CD8-positive, alpha-beta memory T cell (primary cell): Measurements from ENCODE around the gene LCE1E. TPM values are rescaled to one million over a fixed set of nuclear protein-coding genes. Genes with fewer than 3 reads are reported as not detected.

ENCODE experiments used
- CTCF ChIA-PET: fragments of 350-600 bp; sonication (Branson Sonifier 250); formaldehyde crosslinking; loops from one replicate; lab custom pipeline; 2021; ENCODE audit warnings: antibody characterized with exemption; lab: Charles Lee
- POLR2A ChIA-PET: fragments of 350-600 bp; sonication (Branson Sonifier 250); formaldehyde crosslinking; loops from one replicate; lab custom pipeline; 2021; ENCODE audit warnings: antibody characterized with exemption; lab: Charles Lee
- DNase-seq, 5 donors: peaks; one replicate each; pipeline versions ENCODE4 v3.0.0 to v3.0.0-alpha.2; 2020 to 2022; ENCODE audit warnings: mixed read lengths in 1 of 5
- H3K27ac ChIP-seq: one replicate; pipeline ENCODE4 v1.7.0; 2013; ENCODE audit warnings: low read depth, mild to moderate bottlenecking, low read length, moderate library complexity
- H3K27me3 ChIP-seq: 2 replicates; pipeline ENCODE4 v1.7.0; 2013; ENCODE audit warnings: low read length, mild to moderate bottlenecking; ENCODE audit not compliant: insufficient read depth, poor library complexity, severe bottlenecking
- H3K36me3 ChIP-seq: 2 replicates; pipeline ENCODE4 v1.7.0; 2013; ENCODE audit warnings: mild to moderate bottlenecking, low read length, moderate library complexity; ENCODE audit not compliant: insufficient read depth
- H3K4me1 ChIP-seq: 2 replicates; pipeline ENCODE4 v1.7.0; 2013; ENCODE audit warnings: mild to moderate bottlenecking, low read length, moderate library complexity; ENCODE audit not compliant: insufficient read depth
- H3K4me3 ChIP-seq: 2 replicates; pipeline ENCODE4 v1.7.0; 2013; ENCODE audit warnings: mild to moderate bottlenecking, low read length
- H3K9me3 ChIP-seq: 2 replicates; pipeline ENCODE4 v1.7.0; 2013; ENCODE audit warnings: mild to moderate bottlenecking, low read length
- H3K27ac Mint-ChIP-seq, 8 donors: one replicate each; pipeline ENCODE4 v1.8.0; 2020 to 2021; ENCODE audit warnings: mixed read lengths in 8 of 8, mild to moderate bottlenecking in 6 of 8, inconsistent platforms in 3 of 8, moderate library complexity in 3 of 8
- H3K27me3 Mint-ChIP-seq, 2 donors: one replicate each; pipeline ENCODE4 v1.8.0; 2020 to 2021; ENCODE audit warnings: mixed read lengths in 2 of 2, mild to moderate bottlenecking in 1 of 2, moderate library complexity in 1 of 2
- H3K36me3 Mint-ChIP-seq, 3 donors: one replicate each; pipeline ENCODE4 v1.8.0; 2020 to 2021; ENCODE audit warnings: mixed read lengths in 3 of 3, inconsistent platforms in 1 of 3, mild to moderate bottlenecking in 1 of 3
- H3K4me1 Mint-ChIP-seq, 3 donors: one replicate each; pipeline ENCODE4 v1.8.0; 2020 to 2021; ENCODE audit warnings: mixed read lengths in 3 of 3, inconsistent platforms in 1 of 3, mild to moderate bottlenecking in 1 of 3
- H3K4me3 Mint-ChIP-seq, 7 donors: one replicate each; pipeline ENCODE4 v1.8.0; 2020 to 2021; ENCODE audit warnings: mixed read lengths in 7 of 7, mild to moderate bottlenecking in 6 of 7, moderate library complexity in 4 of 7, inconsistent platforms in 2 of 7
- H3K9me3 Mint-ChIP-seq, 5 donors: one replicate each; pipeline ENCODE4 v1.8.0; 2020 to 2022; ENCODE audit warnings: mixed read lengths in 5 of 5, mild to moderate bottlenecking in 3 of 5, moderate library complexity in 2 of 5, inconsistent platforms in 1 of 5
- polyA plus RNA-seq: library from polyadenylated mRNA; unstranded; fragments of 300-500 nt; fragmentation: Illumina TruSeq; gene quantifications from one replicate; pipeline ENCODE4 v1.2.3, GENCODE V29; 2021
- total RNA-seq, 2 experiments: library from RNA; stranded (reverse); gene quantifications; one replicate each; pipeline ENCODE4 v1.2.3, GENCODE V29; 2021

The LCE1E gene
- total and polyA plus RNA-seq, 3 experiments from 2014 or later, result not detected

GRCh38 chr1:152752225-152752624, 33.8 kb upstream of the LCE1E start:
- no peak for DNase-seq
- H3K27ac ChIP-seq, result no peak overlapping the region
- Mint-ChIP-seq H3K9me3 (peaks cover 0 to 5% (median 0%) of the 10 kb centered on the region in 5 donors), H3K4me1 (no peaks in the 10 kb centered on the region), H3K27me3 (peaks cover 2 to 38% of the 10 kb centered on the region in 2 donors), H3K36me3 (no peaks in the 10 kb centered on the region), H3K27ac (no peak overlapping the region), H3K4me3 (no peak overlapping the region)
- ChIA-PET CTCF (no interaction called here), POLR2A (no interaction called here)
- no peaks in the 10 kb centered on the region for H3K9me3 ChIP-seq
- H3K36me3 ChIP-seq, result no peaks in the 10 kb centered on the region
- no peaks in the 10 kb centered on the region for H3K4me1 ChIP-seq
- H3K27me3 ChIP-seq, result no peaks in the 10 kb centered on the region
- no peak overlapping the region for H3K4me3 ChIP-seq

GRCh38 chr1:152753586-152753985, 32.5 kb upstream of the LCE1E start:
- no peak for DNase-seq
- H3K27me3 ChIP-seq, result no peaks in the 10 kb centered on the region
- Mint-ChIP-seq H3K4me1 (no peaks in the 10 kb centered on the region), H3K36me3 (no peaks in the 10 kb centered on the region), H3K27ac (no peak overlapping the region), H3K9me3 (peaks cover 0 to 3% (median 0%) of the 10 kb centered on the region in 5 donors), H3K4me3 (no peak overlapping the region), H3K27me3 (peaks cover 2 to 42% of the 10 kb centered on the region in 2 donors)
- ChIA-PET POLR2A (no interaction called here), CTCF (interaction anchor here (0.6 kb wide), 1 partner anchor 64 kb away, joined by 3 read pairs; no protein-coding TSS in a partner anchor)
- H3K9me3 ChIP-seq, result no peaks in the 10 kb centered on the region
- no peak overlapping the region for H3K27ac ChIP-seq
- H3K4me1 ChIP-seq, result no peaks in the 10 kb centered on the region
- H3K36me3 ChIP-seq, result no peaks in the 10 kb centered on the region
- no peak overlapping the region for H3K4me3 ChIP-seq

- H3K27me3 ChIP-seq, result no peaks in the 10 kb centered on the region
- H3K36me3 ChIP-seq, result no peaks in the 10 kb centered on the region
- no peaks in the 10 kb centered on the region for H3K9me3 ChIP-seq
- ChIA-PET POLR2A (no interaction called here), CTCF (no interaction called here)
- H3K27me3 Mint-ChIP-seq, result peaks cover 3 to 39% of the 10 kb centered on the region in 2 donors
- H3K4me3 ChIP-seq, result no peak overlapping the region
- no peaks in the 10 kb centered on the region for H3K4me1 Mint-ChIP-seq
- DNase-seq, result no peak
- peaks cover 0 to 3% (median 0%) of the 10 kb centered on the region in 5 donors for H3K9me3 Mint-ChIP-seq
- H3K27ac ChIP-seq, result no peak overlapping the region
- no peaks in the 10 kb centered on the region for H3K36me3 Mint-ChIP-seq
- no peak overlapping the region for H3K4me3 Mint-ChIP-seq
- H3K27ac Mint-ChIP-seq, result no peak overlapping the region
- H3K4me1 ChIP-seq, result no peaks in the 10 kb centered on the region
Observed at GRCh38 chr1:152756872-152757271, 29.2 kb upstream of the LCE1E start.

- H3K4me1 ChIP-seq, result no peaks in the 10 kb centered on the region
- no peaks in the 10 kb centered on the region for H3K4me1 Mint-ChIP-seq
- no peak within 1 kb of the TSS for H3K27ac ChIP-seq
- no peak within 1 kb of the TSS for H3K4me3 Mint-ChIP-seq
- peaks cover 3 to 39% of the 10 kb centered on the region in 2 donors for H3K27me3 Mint-ChIP-seq
- no peaks in the 10 kb centered on the region for H3K27me3 ChIP-seq
- no peak for DNase-seq
- no peak within 1 kb of the TSS for H3K4me3 ChIP-seq
- H3K36me3 ChIP-seq, result no peaks in the 10 kb centered on the region
- ChIA-PET CTCF (no interaction called here), POLR2A (no interaction called here)
- no peaks in the 10 kb centered on the region for H3K9me3 ChIP-seq
- peaks cover 0 to 3% (median 0%) of the 10 kb centered on the region in 5 donors for H3K9me3 Mint-ChIP-seq
- H3K27ac Mint-ChIP-seq, result no peak within 1 kb of the TSS
- no peaks in the 10 kb centered on the region for H3K36me3 Mint-ChIP-seq
Observed at GRCh38 chr1:152757747-152758146, 28.3 kb upstream of the LCE1E start, which contains the start of gene KPRP. Gene KPRP (plus strand): TSS chr1:152758025. CDS start chr1:152759589, 1,564 bp downstream.

- Histone ChIP-seq H3K9me3 (no peaks in the 10 kb centered on the region), H3K4me1 (no peaks in the 10 kb centered on the region), H3K4me3 (no peak overlapping the region), H3K27me3 (no peaks in the 10 kb centered on the region), H3K27ac (no peak overlapping the region), H3K36me3 (no peaks in the 10 kb centered on the region)
- ChIA-PET POLR2A (no interaction called here), CTCF (no interaction called here)
- Mint-ChIP-seq H3K4me3 (no peak overlapping the region), H3K4me1 (no peaks in the 10 kb centered on the region), H3K36me3 (no peaks in the 10 kb centered on the region), H3K27me3 (peaks cover 3 to 39% of the 10 kb centered on the region in 2 donors), H3K9me3 (peaks cover 0 to 3% (median 0%) of the 10 kb centered on the region in 5 donors), H3K27ac (no peak overlapping the region)
- no peak for DNase-seq
Observed at GRCh38 chr1:152758636-152759035, 27.4 kb upstream of the LCE1E start.

GRCh38 chr1:152759453-152760173, 26.4 kb upstream of the LCE1E start:
- Mint-ChIP-seq H3K9me3 (peaks cover 0 to 3% (median 0%) of the 10 kb centered on the region in 5 donors), H3K27ac (no peak overlapping the region), H3K4me1 (no peaks in the 10 kb centered on the region), H3K36me3 (no peaks in the 10 kb centered on the region), H3K4me3 (no peak overlapping the region), H3K27me3 (peaks cover 3 to 41% of the 10 kb centered on the region in 2 donors)
- Histone ChIP-seq H3K27me3 (no peaks in the 10 kb centered on the region), H3K27ac (no peak overlapping the region), H3K4me3 (no peak overlapping the region), H3K36me3 (no peaks in the 10 kb centered on the region), H3K9me3 (no peaks in the 10 kb centered on the region), H3K4me1 (no peaks in the 10 kb centered on the region)
- POLR2A ChIA-PET, result no interaction called here
- no peak for DNase-seq
- CTCF ChIA-PET, result no interaction called here

- H3K9me3 ChIP-seq, result no peaks in the 10 kb centered on the region
- Mint-ChIP-seq H3K4me1 (no peaks in the 10 kb centered on the region), H3K36me3 (no peaks in the 10 kb centered on the region), H3K9me3 (no peaks in the 10 kb centered on the region), H3K27ac (no peak overlapping the region), H3K4me3 (no peak overlapping the region), H3K27me3 (peaks cover 3 to 40% of the 10 kb centered on the region in 2 donors)
- no peaks in the 10 kb centered on the region for H3K4me1 ChIP-seq
- ChIA-PET CTCF (no interaction called here), POLR2A (no interaction called here)
- no peak for DNase-seq
- H3K36me3 ChIP-seq, result no peaks in the 10 kb centered on the region
- H3K4me3 ChIP-seq, result no peak overlapping the region
- H3K27ac ChIP-seq, result no peak overlapping the region
- no peaks in the 10 kb centered on the region for H3K27me3 ChIP-seq
Observed at GRCh38 chr1:152760551-152761190, 25.4 kb upstream of the LCE1E start.

- no peak for DNase-seq
- ChIA-PET CTCF (no interaction called here), POLR2A (no interaction called here)
- no peaks in the 10 kb centered on the region for H3K9me3 ChIP-seq
- H3K27me3 ChIP-seq, result no peaks in the 10 kb centered on the region
- Mint-ChIP-seq H3K27ac (no peak overlapping the region), H3K4me3 (no peak overlapping the region), H3K9me3 (no peaks in the 10 kb centered on the region), H3K36me3 (no peaks in the 10 kb centered on the region), H3K27me3 (peaks cover 3 to 37% of the 10 kb centered on the region in 2 donors), H3K4me1 (no peaks in the 10 kb centered on the region)
- H3K4me3 ChIP-seq, result no peak overlapping the region
- no peak overlapping the region for H3K27ac ChIP-seq
- H3K36me3 ChIP-seq, result no peaks in the 10 kb centered on the region
- H3K4me1 ChIP-seq, result no peaks in the 10 kb centered on the region
Observed at GRCh38 chr1:152761609-152762213, 24.3 kb upstream of the LCE1E start.
